Cerebellar nuclear complex (tissue), 1 donor: ENCODE results near the gene CEACAM16.
"Not testable (repeated sequence)": the region's sequence is repeated elsewhere in the genome, so short reads cannot be mapped to it uniquely, and the experiment has no call there.

Source experiments
- DNase-seq, 2 experiments: peaks; one replicate each; lab custom pipeline; 2025; lab: John Stamatoyannopoulos, UW

Gene CEACAM16

DNA sequence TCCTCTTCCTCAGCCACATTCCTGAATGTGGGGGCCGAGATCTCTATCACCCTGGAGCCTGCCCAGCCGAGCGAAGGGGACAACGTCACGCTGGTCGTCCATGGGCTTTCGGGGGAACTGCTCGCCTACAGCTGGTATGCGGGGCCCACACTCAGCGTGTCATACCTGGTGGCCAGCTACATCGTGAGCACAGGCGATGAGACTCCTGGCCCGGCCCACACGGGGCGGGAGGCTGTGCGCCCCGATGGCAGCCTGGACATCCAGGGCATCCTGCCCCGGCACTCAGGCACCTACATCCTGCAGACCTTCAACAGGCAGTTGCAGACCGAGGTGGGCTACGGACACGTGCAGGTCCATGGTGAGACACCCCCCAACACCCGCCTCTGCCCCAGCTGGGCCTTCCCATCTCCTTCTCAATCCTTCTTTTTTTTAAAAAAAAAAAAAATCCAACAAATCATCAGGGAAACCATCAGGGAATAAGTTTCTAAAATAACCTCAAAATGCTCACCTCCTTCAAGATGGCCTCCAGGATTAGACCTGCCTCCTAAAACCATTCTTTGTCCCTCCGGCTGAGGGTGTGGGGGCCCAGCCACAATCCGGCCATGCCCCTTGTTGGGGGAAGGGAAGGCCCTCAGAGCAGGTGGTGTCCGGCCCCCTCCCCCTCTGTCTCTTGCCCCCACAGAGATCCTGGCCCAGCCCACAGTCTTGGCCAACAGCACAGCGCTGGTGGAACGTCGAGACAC, 4.6 kb downstream of the CEACAM16 start:
- DNase-seq, result no peak

DNA sequence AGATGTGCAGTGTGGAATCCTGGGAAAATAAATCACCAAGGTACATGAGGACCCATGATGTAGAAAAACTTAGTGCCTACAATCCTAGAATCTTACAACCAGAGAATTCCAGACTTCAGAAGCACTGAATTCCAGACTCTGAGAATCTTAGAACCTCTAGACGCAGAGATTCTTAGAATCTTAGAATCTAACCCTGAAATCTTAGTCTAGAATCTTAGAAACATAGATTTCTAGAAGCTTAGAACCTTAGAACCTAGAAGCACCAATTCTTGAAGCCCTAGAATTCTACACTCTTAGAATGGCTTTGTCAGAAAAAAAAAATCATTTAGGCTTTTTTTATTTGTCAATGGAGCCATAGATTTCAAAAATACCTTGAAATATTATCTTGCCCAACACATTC, 6.0 kb downstream of the CEACAM16 start:
- no peak for DNase-seq

DNA sequence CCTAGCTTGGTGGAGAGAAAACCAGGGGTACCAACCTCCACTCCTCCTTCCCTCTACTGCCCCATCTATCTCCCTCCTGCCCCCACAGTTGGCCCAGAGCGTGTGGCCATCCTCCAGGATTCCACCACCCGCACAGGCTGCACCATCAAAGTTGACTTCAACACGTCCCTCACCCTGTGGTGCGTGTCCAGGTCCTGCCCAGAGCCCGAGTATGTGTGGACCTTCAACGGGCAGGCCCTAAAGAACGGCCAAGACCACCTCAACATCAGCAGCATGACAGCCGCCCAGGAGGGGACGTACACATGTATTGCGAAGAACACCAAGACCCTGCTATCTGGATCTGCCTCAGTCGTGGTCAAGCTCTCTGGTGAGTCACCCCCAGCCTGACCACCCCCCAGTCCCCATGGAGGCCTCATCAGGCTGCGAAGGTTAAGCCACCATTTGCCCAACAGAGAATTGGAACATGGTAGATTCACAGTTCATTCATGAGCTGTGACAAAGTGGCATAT, 6.6 kb downstream of the CEACAM16 start:
- no peak for DNase-seq

DNA sequence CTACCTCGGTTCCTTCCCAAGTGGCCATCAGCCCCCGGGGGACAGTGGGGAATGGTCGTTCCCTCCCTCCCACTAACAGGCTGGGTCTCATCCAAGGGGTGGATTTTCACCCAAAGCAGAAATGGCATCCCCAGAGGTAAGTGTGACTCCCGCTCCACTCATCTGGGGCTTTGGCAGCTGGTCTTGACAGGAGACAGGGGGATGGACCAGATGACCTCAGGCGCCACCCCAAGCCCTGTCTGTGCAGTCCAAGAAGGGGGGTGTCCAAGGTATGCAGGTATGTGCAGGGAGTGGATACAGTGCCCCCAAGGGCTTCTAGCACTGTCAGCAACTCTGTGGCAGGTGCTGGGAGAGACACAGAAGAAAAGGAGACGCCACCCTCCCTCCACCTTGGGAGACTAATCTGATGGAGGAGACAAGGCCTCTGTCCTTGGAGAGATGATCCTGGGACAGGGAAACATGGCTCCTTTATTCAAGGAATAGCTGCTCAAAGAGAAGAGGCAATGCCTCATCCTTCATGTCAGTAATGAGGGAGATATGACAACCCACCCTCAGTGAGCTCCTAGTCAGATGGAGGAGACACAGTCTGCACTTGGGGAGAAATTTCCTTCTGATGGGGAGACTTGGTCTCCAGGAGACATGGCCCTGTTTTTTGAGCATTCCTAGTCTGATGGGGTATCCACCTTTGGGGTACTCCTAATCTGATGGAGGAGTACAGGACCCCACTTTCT, 7.7 kb downstream of the CEACAM16 start:
- DNase-seq, result no peak

DNA sequence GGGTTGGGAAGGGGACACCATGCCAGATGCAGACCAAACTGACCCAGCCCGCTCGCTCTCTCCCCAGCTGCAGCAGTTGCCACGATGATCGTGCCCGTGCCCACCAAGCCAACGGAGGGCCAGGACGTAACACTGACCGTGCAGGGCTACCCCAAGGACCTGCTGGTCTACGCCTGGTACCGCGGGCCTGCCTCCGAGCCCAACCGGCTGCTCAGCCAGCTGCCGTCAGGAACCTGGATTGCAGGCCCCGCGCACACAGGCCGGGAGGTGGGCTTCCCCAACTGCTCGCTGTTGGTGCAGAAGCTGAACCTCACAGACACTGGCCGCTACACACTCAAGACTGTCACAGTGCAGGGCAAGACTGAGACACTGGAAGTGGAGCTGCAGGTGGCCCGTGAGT, 8.8 kb downstream of the CEACAM16 start:
- no peak for DNase-seq

DNA sequence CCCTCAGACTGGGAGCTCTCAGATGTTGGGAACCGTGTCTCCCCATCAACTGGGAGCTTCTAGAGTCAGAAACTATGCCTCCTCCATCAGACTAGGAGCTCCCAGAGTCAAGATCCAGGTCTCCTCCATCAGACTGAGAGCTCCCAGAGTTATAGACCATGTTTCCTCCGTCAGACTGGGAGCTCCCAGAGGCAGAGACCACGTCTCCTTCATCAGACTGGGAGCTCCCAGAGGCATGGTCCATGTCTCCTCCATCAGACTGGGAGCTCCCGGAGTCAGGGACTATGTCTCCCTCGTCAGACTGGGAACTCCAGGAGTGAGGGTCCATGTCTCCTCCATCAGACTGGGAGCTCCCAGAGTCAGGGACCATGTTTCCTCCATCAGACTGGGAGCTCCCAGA, 10.0 kb downstream of the CEACAM16 start:
- DNase-seq, result no peak

DNA sequence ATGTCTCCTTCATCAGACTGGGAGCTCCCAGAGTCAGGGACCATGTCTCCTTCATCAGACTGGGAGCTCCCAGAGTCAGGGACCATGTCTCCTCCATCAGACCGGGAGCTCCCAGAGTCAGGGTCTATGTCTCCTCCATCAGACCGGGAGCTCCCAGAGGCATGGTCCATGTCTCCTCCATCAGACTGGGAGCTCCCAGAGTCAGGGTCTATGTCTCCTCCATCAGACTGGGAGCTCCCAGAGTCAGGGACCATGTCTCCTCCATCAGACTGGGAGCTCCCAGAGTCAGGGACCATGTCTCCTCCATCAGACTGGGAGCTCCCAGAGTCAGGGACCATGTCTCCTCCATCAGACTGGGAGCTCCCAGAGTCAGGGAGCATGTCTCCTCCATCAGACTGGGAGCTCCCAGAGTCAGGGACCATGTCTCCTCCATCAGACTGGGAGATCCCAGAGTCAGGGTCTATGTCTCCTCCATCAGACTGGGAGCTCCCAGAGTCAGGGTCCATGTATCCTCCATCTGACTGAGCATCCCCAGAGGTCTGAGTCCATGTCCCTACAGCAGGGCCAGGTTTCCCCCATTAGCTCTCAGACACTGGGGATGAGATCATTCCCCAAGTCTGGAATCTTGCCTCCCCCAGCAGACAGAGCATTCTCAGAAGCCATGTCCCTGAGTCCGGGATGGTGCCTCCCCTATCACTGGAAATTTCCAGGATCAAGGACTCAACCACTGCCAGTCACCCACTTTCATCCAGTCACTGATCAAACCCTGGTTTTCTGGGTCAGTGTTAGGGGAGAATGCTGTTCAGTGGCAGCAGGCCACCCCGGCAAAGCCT, 10.7 kb downstream of the CEACAM16 start:
- DNase-seq, result not testable (repeated sequence)

DNA sequence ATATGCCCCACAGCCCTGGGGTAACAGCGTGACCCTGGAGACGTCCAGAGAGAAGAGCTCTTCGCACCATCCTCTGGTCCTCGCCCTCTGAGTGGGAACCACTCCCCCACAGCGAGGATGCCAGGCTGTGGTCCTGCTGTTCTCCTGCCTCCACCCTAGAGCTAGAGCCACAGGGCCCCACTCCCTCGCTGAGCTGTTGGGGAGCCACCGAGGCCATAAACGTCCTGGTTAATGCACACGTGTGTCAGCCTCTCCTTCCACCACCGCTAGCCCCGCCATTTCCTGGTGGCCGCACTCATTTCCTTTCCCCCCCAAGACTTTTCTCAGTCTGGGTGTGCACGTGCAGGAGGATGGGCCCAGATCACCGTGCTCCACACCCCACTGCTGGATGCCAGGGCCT, 11.5 kb downstream of the CEACAM16 start:
- DNase-seq, result no peak

DNA sequence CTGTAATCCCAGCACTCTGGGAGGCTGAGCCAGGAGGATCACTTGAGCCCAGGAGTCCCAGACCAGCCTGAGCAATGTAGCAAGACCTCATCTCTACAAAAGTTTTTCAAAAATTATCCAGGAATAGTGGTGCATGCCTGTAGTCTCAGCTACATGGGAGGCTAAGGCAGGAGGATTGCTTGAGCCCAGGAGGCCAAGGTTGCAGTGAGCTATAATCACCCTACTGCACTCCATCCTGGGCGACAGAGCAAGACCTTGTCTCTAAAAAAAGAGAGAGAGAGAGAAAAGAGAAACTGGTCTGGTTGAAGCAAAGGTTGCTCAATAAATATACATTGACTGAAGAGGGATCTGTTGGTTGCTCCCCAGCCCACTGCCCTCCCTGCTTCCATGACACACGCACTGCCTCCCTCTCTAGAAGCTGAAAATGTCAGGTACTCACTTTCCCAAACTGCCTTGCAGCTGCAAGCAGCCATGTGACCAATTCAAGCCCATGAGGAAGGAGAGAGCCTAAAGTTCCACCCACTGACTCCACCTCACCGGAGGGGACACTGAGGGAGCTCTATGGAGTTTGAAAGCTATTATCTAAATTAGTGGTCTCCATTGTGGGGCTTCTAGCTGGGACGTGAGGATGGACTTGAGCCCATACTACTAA, 14.0 kb downstream of the CEACAM16 start:
- DNase-seq, result no peak

DNA sequence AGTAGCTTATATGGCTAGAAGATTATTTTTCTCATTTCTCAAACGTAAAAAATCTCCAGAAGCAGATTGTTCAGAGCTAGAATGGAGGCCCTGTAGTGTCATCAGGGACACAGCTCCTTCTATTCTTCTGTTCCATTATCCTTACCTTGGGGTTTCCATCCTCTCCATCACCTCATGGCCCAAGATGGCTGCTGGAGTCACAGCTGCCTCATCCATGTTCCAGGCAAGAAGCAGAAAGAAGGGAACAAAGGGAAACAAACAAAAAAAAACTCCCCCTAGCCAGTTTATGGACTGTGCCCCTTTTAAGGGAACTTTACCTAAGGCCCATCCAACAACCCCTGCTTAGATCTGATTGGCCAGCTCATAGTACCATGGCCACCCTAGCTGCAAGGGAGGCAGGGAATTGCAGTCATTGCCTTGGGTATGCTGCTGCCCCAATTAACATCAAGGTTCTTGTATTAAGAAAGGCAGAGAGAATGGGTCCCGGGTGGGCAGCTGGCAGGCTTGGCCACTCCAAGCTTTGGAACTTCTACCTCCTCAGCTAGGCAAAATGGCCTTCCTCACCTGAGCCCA, 15.7 kb downstream of the CEACAM16 start:
- DNase-seq, result no peak

DNA sequence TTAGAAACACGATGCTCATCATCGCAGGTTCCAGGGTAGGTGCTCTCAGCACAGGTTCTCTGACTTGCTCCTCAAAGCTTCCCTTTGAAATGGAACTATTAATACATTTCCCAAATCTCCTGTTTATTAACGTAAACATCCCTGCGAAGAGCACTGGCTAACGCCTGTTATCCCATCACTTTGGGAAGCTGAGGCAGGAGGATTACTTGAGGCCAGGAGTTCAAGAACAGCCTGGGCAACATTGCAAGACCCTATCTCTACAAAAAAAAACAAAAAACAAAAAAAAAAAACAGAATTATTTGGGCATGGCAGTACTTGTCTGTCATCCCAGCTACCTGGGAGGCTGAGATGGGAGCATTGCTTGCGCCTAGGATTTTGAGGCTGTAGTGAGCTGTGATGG, 18.7 kb downstream of the CEACAM16 start:
- DNase-seq, result no peak

DNA sequence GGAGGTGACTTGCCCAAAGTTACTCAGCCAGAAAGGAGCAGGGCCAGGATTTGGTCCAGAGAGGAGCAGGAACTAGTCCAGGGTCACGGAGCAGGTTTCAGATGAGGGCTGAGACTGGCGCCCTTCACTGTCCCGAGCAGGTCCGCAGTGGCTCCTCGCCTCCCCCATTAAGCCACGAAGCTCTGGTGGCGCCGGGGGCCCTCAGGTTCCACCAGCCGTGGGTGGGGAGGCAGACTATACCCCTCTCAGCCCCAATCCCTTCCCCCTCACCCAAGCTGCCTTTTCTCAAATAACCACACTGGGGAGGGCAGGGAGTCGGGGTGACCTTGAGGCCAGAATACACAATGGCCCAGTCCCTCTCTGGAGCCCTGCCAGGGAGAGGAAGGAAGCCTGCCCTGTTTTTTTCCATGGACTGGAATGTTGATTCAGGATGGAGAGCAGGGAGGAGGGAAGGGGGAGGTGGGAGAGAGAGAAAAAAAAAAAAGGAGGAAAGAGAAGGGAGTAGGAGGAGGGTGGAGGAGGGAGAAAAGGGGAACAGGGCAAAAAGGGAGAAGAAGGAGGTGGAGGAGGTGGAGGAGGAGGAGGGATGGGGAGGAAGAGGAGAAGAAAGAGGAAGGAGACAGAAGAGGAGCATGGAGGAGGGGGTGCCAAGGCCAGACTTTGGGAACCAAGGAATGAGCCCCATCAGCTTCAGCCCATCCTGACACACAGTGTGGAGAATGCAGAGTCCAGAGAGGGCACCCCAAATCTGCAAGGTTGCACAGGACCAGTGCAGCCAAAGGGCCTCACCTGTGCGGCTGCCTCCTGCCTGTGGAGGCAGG, 19.7 kb downstream of the CEACAM16 start:
- no peak for DNase-seq

DNA sequence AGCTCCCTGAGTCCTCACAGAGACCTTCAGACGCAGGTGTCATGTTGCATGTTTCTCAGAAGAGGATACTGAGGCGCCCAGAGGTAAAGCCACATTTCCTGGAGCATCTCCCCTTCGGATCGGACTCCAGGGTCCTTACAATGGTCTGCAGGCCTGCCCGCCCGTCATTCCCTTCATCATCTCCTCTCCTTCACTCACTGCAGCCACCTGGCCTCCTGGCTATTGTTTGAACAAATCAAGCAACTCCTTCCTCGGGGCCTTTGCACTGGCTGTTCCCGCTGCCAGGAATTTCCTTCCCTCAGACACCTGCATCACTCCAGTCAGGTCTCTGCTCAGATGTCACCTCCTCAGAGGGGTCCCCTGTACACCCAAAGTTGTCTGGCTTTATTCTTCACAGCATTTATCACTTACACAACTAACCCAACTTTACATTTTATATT, 20.3 kb downstream of the CEACAM16 start:
- DNase-seq, result no peak

DNA sequence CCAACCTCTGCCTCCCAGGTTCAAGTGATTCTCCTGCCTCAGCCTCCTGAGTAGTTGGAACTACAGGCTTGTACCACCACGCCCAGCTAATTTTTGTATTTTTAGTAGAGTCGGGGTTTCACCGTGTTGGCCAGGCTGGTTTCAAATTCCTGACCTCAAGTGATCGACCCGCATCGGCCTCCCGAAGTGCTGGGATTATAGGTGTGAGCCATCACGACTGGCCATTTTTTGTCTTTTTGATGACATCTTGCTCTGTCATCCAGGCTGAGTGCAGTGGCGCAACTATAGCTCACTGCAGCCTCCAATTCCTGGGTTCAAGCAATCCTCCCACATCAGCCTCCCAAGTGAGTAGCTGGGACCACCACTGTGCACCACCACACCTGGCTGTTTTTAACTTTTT, 21.4 kb downstream of the CEACAM16 start:
- DNase-seq, result not testable (repeated sequence)

DNA sequence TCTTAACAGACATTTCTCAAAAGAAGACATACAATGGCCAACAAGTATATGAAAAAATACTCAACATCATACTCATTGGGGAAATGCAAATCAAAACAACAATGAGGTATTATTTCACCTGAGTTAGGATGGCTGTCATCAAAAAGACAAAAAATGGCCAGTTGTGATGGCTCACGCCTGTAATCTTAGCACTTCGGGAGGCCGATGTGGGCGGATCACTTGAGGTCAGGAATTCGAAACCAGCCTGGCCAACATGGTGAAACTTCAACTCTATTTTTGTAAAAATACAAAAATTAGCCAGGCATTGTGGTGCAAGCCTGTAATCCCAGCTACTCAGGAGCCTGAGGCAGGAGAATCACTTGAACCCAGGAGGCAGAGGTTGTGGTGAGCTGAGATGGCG, 22.0 kb downstream of the CEACAM16 start:
- DNase-seq, result no peak

DNA sequence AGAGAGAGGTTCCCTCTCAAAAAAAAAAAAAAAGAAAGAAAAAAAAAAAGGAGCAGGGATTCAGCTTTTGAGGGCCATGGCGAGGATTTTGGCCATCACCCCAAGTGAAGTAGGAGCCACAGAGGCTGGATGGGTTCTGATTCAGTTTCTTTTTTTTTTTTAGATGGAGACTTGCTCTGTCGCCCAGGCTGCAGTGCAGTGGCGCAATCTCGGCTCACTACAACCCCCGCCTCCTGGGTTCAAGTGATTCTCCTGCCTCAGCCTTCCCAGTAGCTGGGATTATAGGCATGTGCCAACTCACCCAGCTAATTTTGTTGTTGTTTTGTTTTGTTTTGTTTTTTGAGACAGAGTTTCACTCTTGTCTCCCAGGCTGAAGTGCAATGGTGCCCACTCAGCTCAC, 22.4 kb downstream of the CEACAM16 start:
- not testable (repeated sequence) for DNase-seq

DNA sequence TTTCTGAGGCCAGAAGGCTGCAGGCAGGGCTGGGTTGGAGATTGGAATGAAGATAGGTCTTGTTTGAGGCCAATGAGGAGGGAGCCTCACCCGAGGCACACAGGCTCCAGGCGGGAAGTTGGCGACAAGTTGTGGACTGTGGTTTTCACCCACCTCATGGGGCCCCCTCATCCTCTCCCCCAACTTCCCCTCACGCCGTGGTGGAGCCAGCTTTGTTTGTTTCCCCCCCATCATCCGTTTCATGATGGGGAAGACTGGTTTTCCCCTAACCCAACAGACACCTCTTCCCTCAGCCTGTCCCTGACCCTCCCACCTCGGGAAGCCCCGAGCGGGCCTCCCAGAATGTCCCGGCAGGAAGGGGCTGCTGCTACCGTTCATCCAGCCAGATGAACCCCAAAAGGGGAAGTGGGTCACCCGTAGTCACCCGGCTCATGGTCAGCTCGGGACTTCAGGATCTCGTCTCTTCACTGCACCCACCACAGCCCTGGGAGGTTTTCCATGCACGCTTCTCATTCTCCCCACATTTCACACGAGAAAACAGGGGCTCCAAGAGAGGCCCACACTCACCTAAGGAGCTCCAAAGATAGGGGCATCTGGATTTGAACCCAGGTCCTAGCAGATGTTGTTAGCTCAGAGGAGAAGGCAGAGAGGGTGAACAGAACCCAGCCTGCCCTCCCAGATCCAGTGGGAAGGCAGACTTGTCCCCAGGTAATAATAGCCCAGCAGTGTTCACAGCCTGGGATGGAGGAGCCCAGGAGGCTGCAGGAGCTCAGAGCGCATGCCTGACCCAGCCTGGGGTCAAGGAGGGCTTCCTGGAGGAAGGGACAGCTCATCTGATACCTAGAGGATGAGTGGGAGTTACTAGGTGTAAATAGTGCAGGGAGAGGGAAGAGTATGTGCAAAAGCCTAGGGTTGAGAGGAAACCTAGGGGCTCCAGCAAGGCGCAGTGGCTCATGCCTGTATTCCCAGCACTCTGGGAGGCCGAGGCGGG, 23.5 kb downstream of the CEACAM16 start:
- no peak for DNase-seq

DNA sequence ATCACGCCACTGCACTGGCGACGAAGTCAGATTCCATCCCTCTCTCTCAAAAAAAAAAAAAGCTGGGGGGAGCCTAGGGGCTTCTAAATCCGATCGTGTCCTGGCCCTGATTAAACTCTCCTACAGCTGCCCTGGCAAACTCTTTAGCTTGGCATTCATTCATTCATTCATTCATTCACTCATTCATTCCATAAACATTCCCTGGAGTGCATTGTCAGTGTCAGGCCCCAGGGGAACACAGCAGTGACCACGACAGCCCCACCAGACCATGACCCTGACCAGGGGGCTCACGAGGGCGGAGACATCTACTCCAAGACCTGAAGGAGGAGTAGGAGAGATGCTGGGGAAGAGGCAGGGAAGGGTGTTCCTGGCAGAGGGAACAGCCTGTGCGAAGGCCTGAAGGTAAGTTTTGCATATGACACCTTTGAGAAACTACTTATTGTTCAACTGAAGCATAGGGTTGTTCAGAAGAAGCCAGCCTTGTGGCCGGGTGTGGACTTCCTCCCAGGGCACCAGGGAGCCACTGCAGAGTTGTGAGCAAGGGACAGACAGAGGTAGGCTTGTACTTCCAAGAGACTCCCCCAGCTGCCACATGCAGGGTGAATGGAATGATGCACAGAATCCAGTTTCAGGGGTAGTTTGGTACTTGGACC, 24.5 kb downstream of the CEACAM16 start:
- no peak for DNase-seq

DNA sequence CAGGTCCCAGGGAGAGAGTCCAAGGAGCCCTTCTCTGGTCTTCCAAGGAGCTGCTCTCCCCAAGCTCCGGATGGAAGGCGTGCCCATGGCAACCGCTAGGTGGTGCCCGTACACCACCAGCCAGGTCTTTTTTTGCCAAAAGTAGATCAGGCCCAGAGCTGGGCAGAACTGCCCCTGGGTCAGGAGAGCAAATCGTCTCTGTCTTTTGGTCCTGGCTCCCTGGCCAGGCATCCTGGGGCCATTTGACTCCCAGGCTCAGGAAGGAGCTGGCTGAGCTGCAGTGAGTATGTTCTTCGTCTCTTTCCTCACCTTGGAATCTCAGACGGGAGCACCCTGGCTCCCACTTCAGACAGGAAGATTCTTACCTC, 25.0 kb downstream of the CEACAM16 start:
- DNase-seq, result no peak
